ENCODE measurements around the gene CROCC. TPM values are rescaled to one million over a fixed set of nuclear protein-coding genes. Genes with fewer than 3 reads are reported as not detected.
A peak's percentile ranks its signal among the peaks of the same experiment; 100 is the strongest.
"Not testable (repeated sequence)": the region's sequence is repeated elsewhere in the genome, so short reads cannot be mapped to it uniquely, and the experiment has no call there.

CROCC gene
- total RNA-seq = 10 to 100 TPM; 20.0 to 24.7 (median 20.3) TPM

- H3K36me3 Mint-ChIP-seq (ENCODE audit: insufficient read depth) = peaks cover 1% of the 10 kb centered on the region
- no peaks in the 10 kb centered on the region for H3K9me3 Mint-ChIP-seq
- ATAC-seq (peak; percentile 74 to 77), DNase-seq (no peak)
- H3K4me1 Mint-ChIP-seq (ENCODE audit: low read depth) = peaks cover 21% of the 10 kb centered on the region
- H3K4me3 Mint-ChIP-seq = peak within 1 kb of the TSS; percentile 45
- no peaks in the 10 kb centered on the region for H3K27me3 Mint-ChIP-seq (ENCODE audit: low read depth)
These were observed at the start of gene CROCC for GRCh38 chr1:16921391-16922185. CROCC (plus strand) TSS chr1:16921931; CDS start chr1:16922019, 88 bp downstream.

GRCh38 chr1:16872152-16873075 lies 49.3 kb upstream of the CROCC start:
- DNase-seq (peak; percentile 11), ATAC-seq (peak; percentile 83 to 87)
- H3K27me3 Mint-ChIP-seq (ENCODE audit: low read depth) = peaks cover 41% of the 10 kb centered on the region
- H3K9me3 Mint-ChIP-seq; H3K4me1 Mint-ChIP-seq (ENCODE audit: low read depth); H3K36me3 Mint-ChIP-seq (ENCODE audit: insufficient read depth): not testable (repeated sequence)
- peak overlapping the region; percentile 76 for H3K4me3 Mint-ChIP-seq

GRCh38 chr1:16873076-16873879 lies 48.5 kb upstream of the CROCC start:
- not testable (repeated sequence) for H3K9me3 Mint-ChIP-seq; H3K36me3 Mint-ChIP-seq (ENCODE audit: insufficient read depth); H3K4me1 Mint-ChIP-seq (ENCODE audit: low read depth)
- Mint-ChIP-seq H3K4me3 (peak overlapping the region; percentile 76), H3K27me3 (ENCODE audit: low read depth) (peaks cover 46% of the 10 kb centered on the region)
- DNase-seq (peak; percentile 59), ATAC-seq (peak; percentile 46 to 56)

GRCh38 chr1:16874968-16875765 lies 46.6 kb upstream of the CROCC start:
- not testable (repeated sequence) for ATAC-seq; H3K4me1 Mint-ChIP-seq (ENCODE audit: low read depth); H3K9me3 Mint-ChIP-seq; H3K36me3 Mint-ChIP-seq (ENCODE audit: insufficient read depth); DNase-seq; H3K4me3 Mint-ChIP-seq
- H3K27me3 Mint-ChIP-seq (ENCODE audit: low read depth) = peaks cover 53% of the 10 kb centered on the region

GRCh38 chr1:16881742-16882141 lies 40.0 kb upstream of the CROCC start:
- H3K4me1 Mint-ChIP-seq (ENCODE audit: low read depth); DNase-seq; H3K4me3 Mint-ChIP-seq; H3K36me3 Mint-ChIP-seq (ENCODE audit: insufficient read depth); ATAC-seq; H3K9me3 Mint-ChIP-seq: not testable (repeated sequence)
- peaks cover 48% of the 10 kb centered on the region for H3K27me3 Mint-ChIP-seq (ENCODE audit: low read depth)

- no peak for ATAC-seq
- Mint-ChIP-seq H3K4me1 (ENCODE audit: low read depth) (no peaks in the 10 kb centered on the region), H3K27me3 (ENCODE audit: low read depth) (peaks cover 39% of the 10 kb centered on the region)
These were observed 38.7 kb upstream of the CROCC start for GRCh38 chr1:16882986-16883385.

GRCh38 chr1:16884487-16884886 lies 37.2 kb upstream of the CROCC start:
- DNase-seq; H3K9me3 Mint-ChIP-seq; ATAC-seq; H3K4me3 Mint-ChIP-seq; H3K36me3 Mint-ChIP-seq (ENCODE audit: insufficient read depth): not testable (repeated sequence)
- Mint-ChIP-seq H3K4me1 (ENCODE audit: low read depth) (peaks cover 14% of the 10 kb centered on the region), H3K27me3 (ENCODE audit: low read depth) (peaks cover 33% of the 10 kb centered on the region)

More at GRCh38 chr1:16882986-16883385, 38.7 kb upstream of the CROCC start:
- Mint-ChIP-seq H3K4me3 (no peak overlapping the region), H3K36me3 (ENCODE audit: insufficient read depth) (no peaks in the 10 kb centered on the region), H3K9me3 (no peaks in the 10 kb centered on the region)
- DNase-seq = no peak

- no peak overlapping the region for H3K4me3 Mint-ChIP-seq
- DNase-seq (no peak), ATAC-seq (no peak)
- peaks cover 19% of the 10 kb centered on the region for H3K27me3 Mint-ChIP-seq (ENCODE audit: low read depth)
- H3K9me3 Mint-ChIP-seq = no peaks in the 10 kb centered on the region
- peaks cover 24% of the 10 kb centered on the region for H3K4me1 Mint-ChIP-seq (ENCODE audit: low read depth)
- H3K36me3 Mint-ChIP-seq (ENCODE audit: insufficient read depth) = no peaks in the 10 kb centered on the region
These were observed 34.7 kb upstream of the CROCC start for GRCh38 chr1:16886860-16887605.

GRCh38 chr1:16888860-16889816 lies 32.6 kb upstream of the CROCC start:
- ATAC-seq (peak; percentile 79 to 82), DNase-seq (peak; percentile 42)
- Mint-ChIP-seq H3K36me3 (ENCODE audit: insufficient read depth) (no peaks in the 10 kb centered on the region), H3K9me3 (no peaks in the 10 kb centered on the region), H3K27me3 (ENCODE audit: low read depth) (peaks cover under 1% of the 10 kb centered on the region), H3K4me3 (peak overlapping the region; percentile 88), H3K4me1 (ENCODE audit: low read depth) (peaks cover 24% of the 10 kb centered on the region)

GRCh38 chr1:16890539-16891021 lies 31.2 kb upstream of the CROCC start:
- Mint-ChIP-seq H3K4me1 (ENCODE audit: low read depth) (peaks cover 26% of the 10 kb centered on the region), H3K4me3 (peak overlapping the region; percentile 88)
- H3K36me3 Mint-ChIP-seq (ENCODE audit: insufficient read depth); H3K9me3 Mint-ChIP-seq; ATAC-seq; H3K27me3 Mint-ChIP-seq (ENCODE audit: low read depth); DNase-seq: not testable (repeated sequence)

- H3K4me3 Mint-ChIP-seq = peak overlapping the region; percentile 14
- peaks cover 26% of the 10 kb centered on the region for H3K4me1 Mint-ChIP-seq (ENCODE audit: low read depth)
- ATAC-seq; H3K9me3 Mint-ChIP-seq; H3K27me3 Mint-ChIP-seq (ENCODE audit: low read depth); DNase-seq; H3K36me3 Mint-ChIP-seq (ENCODE audit: insufficient read depth): not testable (repeated sequence)
These were observed 30.7 kb upstream of the CROCC start for GRCh38 chr1:16891057-16891456.

- not testable (repeated sequence) for H3K4me3 Mint-ChIP-seq; H3K27me3 Mint-ChIP-seq (ENCODE audit: low read depth)
These were observed 28.7 kb upstream of the CROCC start for GRCh38 chr1:16892978-16893525.

More at GRCh38 chr1:16892978-16893525, 28.7 kb upstream of the CROCC start:
- H3K36me3 Mint-ChIP-seq (ENCODE audit: insufficient read depth); DNase-seq; ATAC-seq; H3K9me3 Mint-ChIP-seq: not testable (repeated sequence)
- H3K4me1 Mint-ChIP-seq (ENCODE audit: low read depth) = peaks cover 40% of the 10 kb centered on the region
